ENCODE data around the gene ARHGAP8.

- TF ChIP-seq POLR2A (IDR thresholded peaks at IDR 0.05; ENCODE audit: low read depth, low read length) (no peak), POLR2AphosphoS5 (IDR thresholded peaks at IDR 0.05; ENCODE audit: low read depth, low read length) (no peak)
Measured at GRCh38 chr22:44738347-44738715, 14.0 kb upstream of the ARHGAP8 start.

Measured in GM12892 (cell line).